Mucosa of descending colon (tissue), 3 donors: ENCODE measurements around the gene TOR1B. TPM values are rescaled to one million over a fixed set of nuclear protein-coding genes. Genes with fewer than 3 reads are reported as not detected.
A peak's percentile ranks its signal among the peaks of the same experiment; 100 is the strongest.

Source experiments
- ATAC-seq: fragments of 200-7000 bp; cut with Tn5 transposase; one replicate; pipeline ENCODE4 v1.9.1; 2020; ENCODE audit warnings: mild to moderate bottlenecking, moderate library complexity
- DNase-seq, 3 donors: peaks; one replicate each; pipeline ENCODE4 v3.0.0-alpha.2; 2020
- H3K36me3 ChIP-seq: fragments of 200-600 bp; one replicate; pipeline ENCODE4 v1.8.0; 2021; ENCODE audit warnings: low read depth, mild to moderate bottlenecking
- H3K4me1 ChIP-seq: fragments of 200-600 bp; one replicate; pipeline ENCODE4 v1.8.0; 2021; ENCODE audit warnings: low read depth, mild to moderate bottlenecking
- H3K4me3 ChIP-seq: fragments of 200-600 bp; one replicate; pipeline ENCODE4 v1.8.0; 2021; ENCODE audit warnings: mild to moderate bottlenecking
- H3K9me3 ChIP-seq: fragments of 200-600 bp; one replicate; pipeline ENCODE4 v1.8.0; 2021; ENCODE audit warnings: mild to moderate bottlenecking
- intact Hi-C, 2 donors: fragments of 100-400 bp; cut with DNase I in 1 of 2; cut with micrococcal nuclease in 1 of 2; formaldehyde crosslinking; loops; one replicate each; pipeline versions ENCODE4 v1.11.0 to v1.11.1; 2022; cut with DNase I, micrococcal nuclease
- total RNA-seq, 3 donors: library from RNA; stranded (reverse); fragmentation: NEBNext Ultra II Directional in 2 of 3; extraction: Animal tissue kit (Norgen Biotek cat#: 25700) in 2 of 3; gene quantifications; one replicate each; pipeline versions ENCODE4 v1.2.1 to v1.2.4, GENCODE V29; 2021 to 2023
- TF ChIP-seq, protein P1 (sequence below): fragments of 200-600 bp; IDR thresholded peaks from one replicate; pipeline ENCODE4 v1.8.0; 2022; ENCODE audit warnings: antibody characterized with exemption, mild to moderate bottlenecking
- donor health status: DM: no; HTN: no; CAD: no; lungs with moderate emphysema.
- donor health status: DM: no; HTN: no; CAD: no.
- donor health status: DM: no; HTN: yes; CAD: no.

Gene TOR1B
- total RNA-seq, 3 donors from 2014 or later: 37.3 to 63.5 (median 49.2) TPM

- no peak for DNase-seq
- TF ChIP-seq, protein P1, sequence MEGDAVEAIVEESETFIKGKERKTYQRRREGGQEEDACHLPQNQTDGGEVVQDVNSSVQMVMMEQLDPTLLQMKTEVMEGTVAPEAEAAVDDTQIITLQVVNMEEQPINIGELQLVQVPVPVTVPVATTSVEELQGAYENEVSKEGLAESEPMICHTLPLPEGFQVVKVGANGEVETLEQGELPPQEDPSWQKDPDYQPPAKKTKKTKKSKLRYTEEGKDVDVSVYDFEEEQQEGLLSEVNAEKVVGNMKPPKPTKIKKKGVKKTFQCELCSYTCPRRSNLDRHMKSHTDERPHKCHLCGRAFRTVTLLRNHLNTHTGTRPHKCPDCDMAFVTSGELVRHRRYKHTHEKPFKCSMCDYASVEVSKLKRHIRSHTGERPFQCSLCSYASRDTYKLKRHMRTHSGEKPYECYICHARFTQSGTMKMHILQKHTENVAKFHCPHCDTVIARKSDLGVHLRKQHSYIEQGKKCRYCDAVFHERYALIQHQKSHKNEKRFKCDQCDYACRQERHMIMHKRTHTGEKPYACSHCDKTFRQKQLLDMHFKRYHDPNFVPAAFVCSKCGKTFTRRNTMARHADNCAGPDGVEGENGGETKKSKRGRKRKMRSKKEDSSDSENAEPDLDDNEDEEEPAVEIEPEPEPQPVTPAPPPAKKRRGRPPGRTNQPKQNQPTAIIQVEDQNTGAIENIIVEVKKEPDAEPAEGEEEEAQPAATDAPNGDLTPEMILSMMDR: no peak
- ATAC-seq: no peak
- intact Hi-C loops: no loop called here
- Histone ChIP-seq H3K4me3 (peak overlapping the region; percentile 66), H3K9me3 (no peaks in the 10 kb centered on the region), H3K4me1 (peaks cover 15% of the 10 kb centered on the region), H3K36me3 (no peaks in the 10 kb centered on the region)
These were observed 32.9 kb downstream of the TOR1B start for GRCh38 chr9:129835860-129836223.

DNA sequence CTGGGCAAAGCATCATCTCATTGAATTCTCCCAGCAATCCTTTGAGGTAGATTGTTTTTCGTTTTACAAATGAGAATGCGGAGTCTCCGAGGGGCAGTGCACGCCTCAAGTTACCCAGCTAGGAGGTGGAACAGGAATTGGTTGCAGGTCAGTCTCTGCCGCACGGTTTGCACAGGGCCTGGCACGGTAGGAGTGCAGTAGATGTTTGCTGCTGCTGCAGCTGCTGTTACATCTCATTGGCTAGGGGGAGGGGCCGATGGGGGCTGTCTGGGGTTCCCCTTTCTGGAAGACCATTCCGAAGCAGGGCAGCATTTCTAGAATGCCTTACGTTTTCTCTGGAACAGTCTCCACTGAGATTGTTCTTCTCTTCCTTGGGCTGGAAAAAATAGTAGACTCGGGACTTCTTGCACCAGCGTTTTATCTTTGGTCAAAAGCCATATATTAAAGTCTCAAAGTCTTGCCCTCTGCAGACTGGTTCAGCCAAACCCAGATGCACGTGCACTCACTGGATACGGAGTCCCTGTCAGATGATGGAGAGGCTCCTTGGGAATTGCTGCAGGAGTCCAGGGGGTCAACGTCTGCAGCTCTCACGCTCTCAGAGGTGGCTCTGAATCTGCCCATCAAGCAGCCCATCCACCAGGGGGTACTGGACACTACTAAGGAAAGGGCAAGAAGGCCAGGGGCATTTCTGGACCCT, 33.5 kb downstream of the TOR1B start:
- Histone ChIP-seq H3K9me3 (no peaks in the 10 kb centered on the region), H3K4me3 (no peak overlapping the region), H3K4me1 (peaks cover 15% of the 10 kb centered on the region), H3K36me3 (no peaks in the 10 kb centered on the region)
- intact Hi-C loops: no loop called here
- ATAC-seq (no peak), DNase-seq (peak; percentile 46 to 67 (median 49))
- TF ChIP-seq, protein P1: no peak

GRCh38 chr9:129838707-129839259, 35.8 kb downstream of the TOR1B start:
- TF ChIP-seq, protein P1: no peak
- H3K9me3 ChIP-seq: no peaks in the 10 kb centered on the region
- H3K36me3 ChIP-seq: no peaks in the 10 kb centered on the region
- no peak overlapping the region for H3K4me3 ChIP-seq
- DNase-seq (no peak), ATAC-seq (no peak)
- peaks cover 15% of the 10 kb centered on the region for H3K4me1 ChIP-seq
- intact Hi-C loops: no loop called here

GRCh38 chr9:129839324-129840023, 36.5 kb downstream of the TOR1B start:
- intact Hi-C loops: no loop called here
- peaks cover 15% of the 10 kb centered on the region for H3K4me1 ChIP-seq

GRCh38 chr9:129840034-129840433, 37.0 kb downstream of the TOR1B start:
- TF ChIP-seq, protein P1: no peak
- H3K4me1 ChIP-seq: peaks cover 15% of the 10 kb centered on the region
- no peak overlapping the region for H3K4me3 ChIP-seq
- H3K9me3 ChIP-seq: no peaks in the 10 kb centered on the region
- no peak for DNase-seq
- ATAC-seq: no peak
- no peaks in the 10 kb centered on the region for H3K36me3 ChIP-seq
- intact Hi-C loops: no loop called here

More at GRCh38 chr9:129839324-129840023, 36.5 kb downstream of the TOR1B start:
- no peak for ATAC-seq
- Histone ChIP-seq H3K4me3 (no peak overlapping the region), H3K36me3 (no peaks in the 10 kb centered on the region), H3K9me3 (no peaks in the 10 kb centered on the region)
- TF ChIP-seq, protein P1: no peak
- no peak for DNase-seq
